Upper lobe of right lung (tissue), 1 donor: Measurements from ENCODE around the gene MYO7B. TPM values are rescaled to one million over a fixed set of nuclear protein-coding genes. Genes with fewer than 3 reads are reported as not detected.

Source experiments
- ATAC-seq: fragments of 200-7000 bp; cut with Tn5 transposase; one replicate; pipeline ENCODE4 v1.9.1; 2020; ENCODE audit warnings: mild to moderate bottlenecking, moderate library complexity
- DNase-seq: peaks from one replicate; pipeline ENCODE4 v3.0.0-alpha.2; 2020
- H3K27ac ChIP-seq: fragments of 200-600 bp; one replicate; pipeline ENCODE4 v1.8.0; 2022
- H3K27me3 ChIP-seq: fragments of 200-600 bp; one replicate; pipeline ENCODE4 v1.8.0; 2022; ENCODE audit warnings: mild to moderate bottlenecking
- H3K36me3 ChIP-seq: fragments of 200-600 bp; one replicate; pipeline ENCODE4 v1.8.0; 2022
- H3K4me1 ChIP-seq: fragments of 200-600 bp; one replicate; pipeline ENCODE4 v1.8.0; 2022
- H3K4me3 ChIP-seq: fragments of 200-600 bp; one replicate; pipeline ENCODE4 v1.8.0; 2022; ENCODE audit warnings: mild to moderate bottlenecking
- H3K9me3 ChIP-seq: fragments of 200-600 bp; one replicate; pipeline ENCODE4 v1.8.0; 2022
- intact Hi-C: fragments of 100-400 bp; cut with DNase I; formaldehyde crosslinking; loops from one replicate; pipeline ENCODE4 v1.11.0; 2022
- total RNA-seq: library from RNA; stranded (reverse); fragmentation: NEBNext Ultra II Directional; extraction: Animal tissue kit (Norgen Biotek cat#: 25700); gene quantifications from one replicate; pipeline ENCODE4 v1.2.1, GENCODE V29; 2021
- TF ChIP-seq, protein P1 (sequence below): fragments of 200-600 bp; IDR thresholded peaks from one replicate; pipeline ENCODE4 v1.8.0; 2022; ENCODE audit warnings: antibody characterized with exemption
- donor health status: DM: no; HTN: yes; CAD: no; lungs with severe emphysema.

Gene MYO7B
- total RNA-seq, 1 donor from 2014 or later = 2.2 TPM

DNA sequence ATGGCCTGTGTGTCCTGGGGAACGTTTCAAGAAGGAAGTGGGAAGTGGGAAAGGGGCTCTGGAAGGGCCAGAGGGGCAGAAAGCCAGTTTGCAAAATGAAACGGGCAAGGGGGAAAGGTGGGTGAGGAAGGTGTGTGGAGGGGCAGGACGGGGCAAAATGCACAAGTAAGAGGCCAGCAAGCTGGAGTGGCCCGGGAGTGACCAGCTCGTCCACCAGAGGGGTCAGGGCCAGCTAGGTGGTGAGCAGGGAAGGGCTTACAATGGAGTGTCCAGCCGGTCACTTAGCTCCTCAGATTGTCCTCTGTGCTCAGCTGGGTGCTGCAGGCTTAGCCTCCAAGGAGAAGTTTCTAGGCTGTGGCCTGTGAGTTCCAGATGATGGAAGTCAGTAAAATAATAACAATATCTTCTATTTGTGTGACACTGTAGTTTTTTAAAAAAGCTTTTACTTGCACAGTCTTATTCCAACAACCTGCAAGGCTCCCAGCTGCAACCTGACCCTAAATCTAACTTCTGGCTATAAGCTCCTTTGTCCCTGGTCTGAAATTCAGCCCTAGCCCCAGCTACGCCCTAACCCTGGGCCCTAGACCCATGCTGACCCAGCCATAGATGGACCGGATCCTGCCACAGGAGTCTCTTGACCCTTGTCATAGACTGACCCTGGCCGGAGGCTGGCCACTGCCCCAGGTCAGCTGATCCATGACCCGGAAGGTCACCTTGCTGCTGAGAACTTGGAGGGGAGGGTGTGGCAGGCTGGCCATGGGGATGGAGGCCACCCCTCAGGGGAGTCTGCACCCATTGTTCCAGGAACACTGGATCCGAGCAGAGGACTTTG is 29.2 kb downstream of the MYO7B start:
- no peaks in the 10 kb centered on the region for H3K27me3 ChIP-seq
- H3K27ac ChIP-seq = no peak overlapping the region
- intact Hi-C loops = no loop called here
- no peaks in the 10 kb centered on the region for H3K36me3 ChIP-seq
- TF ChIP-seq, protein P1, sequence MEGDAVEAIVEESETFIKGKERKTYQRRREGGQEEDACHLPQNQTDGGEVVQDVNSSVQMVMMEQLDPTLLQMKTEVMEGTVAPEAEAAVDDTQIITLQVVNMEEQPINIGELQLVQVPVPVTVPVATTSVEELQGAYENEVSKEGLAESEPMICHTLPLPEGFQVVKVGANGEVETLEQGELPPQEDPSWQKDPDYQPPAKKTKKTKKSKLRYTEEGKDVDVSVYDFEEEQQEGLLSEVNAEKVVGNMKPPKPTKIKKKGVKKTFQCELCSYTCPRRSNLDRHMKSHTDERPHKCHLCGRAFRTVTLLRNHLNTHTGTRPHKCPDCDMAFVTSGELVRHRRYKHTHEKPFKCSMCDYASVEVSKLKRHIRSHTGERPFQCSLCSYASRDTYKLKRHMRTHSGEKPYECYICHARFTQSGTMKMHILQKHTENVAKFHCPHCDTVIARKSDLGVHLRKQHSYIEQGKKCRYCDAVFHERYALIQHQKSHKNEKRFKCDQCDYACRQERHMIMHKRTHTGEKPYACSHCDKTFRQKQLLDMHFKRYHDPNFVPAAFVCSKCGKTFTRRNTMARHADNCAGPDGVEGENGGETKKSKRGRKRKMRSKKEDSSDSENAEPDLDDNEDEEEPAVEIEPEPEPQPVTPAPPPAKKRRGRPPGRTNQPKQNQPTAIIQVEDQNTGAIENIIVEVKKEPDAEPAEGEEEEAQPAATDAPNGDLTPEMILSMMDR = no peak
- peaks cover 3% of the 10 kb centered on the region for H3K4me1 ChIP-seq
- H3K4me3 ChIP-seq = no peak overlapping the region
- H3K9me3 ChIP-seq = no peaks in the 10 kb centered on the region
- ATAC-seq (no peak), DNase-seq (no peak)

DNA sequence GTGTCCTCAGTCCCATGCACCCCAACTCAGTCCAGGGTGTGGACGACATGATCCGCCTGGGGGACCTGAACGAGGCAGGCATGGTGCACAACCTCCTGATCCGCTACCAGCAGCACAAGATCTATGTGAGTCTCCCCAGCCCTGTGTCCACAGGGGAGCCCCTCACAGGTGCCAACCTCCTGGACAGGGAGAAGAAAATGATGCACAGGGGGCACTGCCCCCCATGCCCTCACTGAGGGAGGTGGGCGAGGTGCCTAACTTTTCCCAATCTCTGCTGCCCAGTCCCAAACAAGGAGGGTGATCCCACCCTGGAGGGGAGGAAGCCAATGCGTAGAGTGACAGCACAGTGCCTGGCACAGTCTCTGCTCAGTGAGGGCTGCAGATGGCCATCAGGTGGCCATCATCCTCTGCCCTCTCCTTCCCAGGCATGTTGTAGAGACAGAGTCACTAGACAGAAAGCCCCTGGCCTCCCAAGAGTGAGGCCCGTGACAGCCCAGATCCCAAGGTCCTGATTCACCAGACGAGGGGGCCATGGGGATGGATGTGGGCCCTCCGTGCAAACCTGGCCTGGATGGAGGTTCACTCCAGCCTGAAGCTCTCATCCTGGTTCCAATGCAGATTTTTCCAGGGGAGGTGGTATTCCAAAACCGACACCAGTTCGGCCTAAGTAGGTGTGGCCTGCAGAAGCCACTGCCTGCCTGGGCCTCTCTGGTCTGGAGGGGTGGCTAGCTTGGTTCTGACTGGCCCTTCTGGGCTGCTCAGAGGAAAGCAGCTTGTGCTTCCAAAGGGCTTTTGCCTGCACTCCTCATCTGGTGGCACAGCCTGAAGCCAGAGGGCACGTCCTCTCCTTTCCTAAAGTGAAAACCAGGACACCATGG is 30.0 kb downstream of the MYO7B start:
- Histone ChIP-seq H3K27ac (no peak overlapping the region), H3K9me3 (no peaks in the 10 kb centered on the region), H3K4me1 (peaks cover 6% of the 10 kb centered on the region), H3K36me3 (no peaks in the 10 kb centered on the region), H3K27me3 (no peaks in the 10 kb centered on the region), H3K4me3 (no peak overlapping the region)
- DNase-seq = no peak
- TF ChIP-seq, protein P1 = no peak
- ATAC-seq = no peak
- intact Hi-C loops = no loop called here

DNA sequence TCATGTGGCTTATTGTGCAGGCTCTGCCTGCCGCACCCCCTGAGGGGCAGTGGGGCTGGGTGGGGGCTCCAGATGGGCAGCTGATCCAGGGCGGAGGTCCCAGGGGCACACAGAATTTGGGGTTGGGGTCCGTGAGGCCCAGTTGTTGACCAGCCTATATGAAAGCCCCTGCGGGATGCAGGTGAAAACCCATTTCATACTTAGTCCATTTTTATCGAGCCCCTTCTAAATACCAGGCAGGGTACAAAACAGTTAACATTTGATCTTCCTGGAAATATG is 30.6 kb downstream of the MYO7B start:
- ATAC-seq (no peak), DNase-seq (no peak)
- Histone ChIP-seq H3K4me3 (no peak overlapping the region), H3K27ac (no peak overlapping the region), H3K9me3 (no peaks in the 10 kb centered on the region), H3K36me3 (no peaks in the 10 kb centered on the region), H3K4me1 (peaks cover 6% of the 10 kb centered on the region), H3K27me3 (no peaks in the 10 kb centered on the region)
- TF ChIP-seq, protein P1 = no peak
- intact Hi-C loops = no loop called here

DNA sequence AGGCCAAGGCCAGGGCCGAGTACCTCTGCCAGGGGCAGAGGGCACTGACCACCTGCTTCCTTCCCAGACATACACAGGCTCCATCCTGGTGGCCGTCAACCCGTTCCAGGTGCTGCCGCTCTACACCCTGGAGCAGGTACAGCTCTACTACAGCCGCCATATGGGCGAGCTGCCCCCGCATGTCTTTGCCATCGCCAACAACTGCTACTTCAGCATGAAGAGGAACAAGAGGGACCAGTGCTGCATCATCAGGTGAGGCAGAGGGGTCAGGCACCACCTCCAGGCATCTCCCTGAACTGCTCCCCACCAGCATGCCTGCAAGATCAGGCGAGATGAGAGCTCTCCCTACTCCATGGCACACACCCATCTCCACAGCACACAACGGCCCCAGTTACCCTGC is 31.1 kb downstream of the MYO7B start:
- peaks cover 6% of the 10 kb centered on the region for H3K4me1 ChIP-seq
- no peak overlapping the region for H3K27ac ChIP-seq
- H3K36me3 ChIP-seq = no peaks in the 10 kb centered on the region
- H3K4me3 ChIP-seq = no peak overlapping the region
- intact Hi-C loops = no loop called here
- ATAC-seq = no peak
- TF ChIP-seq, protein P1 = no peak
- H3K9me3 ChIP-seq = no peaks in the 10 kb centered on the region
- no peak for DNase-seq
- no peaks in the 10 kb centered on the region for H3K27me3 ChIP-seq

DNA sequence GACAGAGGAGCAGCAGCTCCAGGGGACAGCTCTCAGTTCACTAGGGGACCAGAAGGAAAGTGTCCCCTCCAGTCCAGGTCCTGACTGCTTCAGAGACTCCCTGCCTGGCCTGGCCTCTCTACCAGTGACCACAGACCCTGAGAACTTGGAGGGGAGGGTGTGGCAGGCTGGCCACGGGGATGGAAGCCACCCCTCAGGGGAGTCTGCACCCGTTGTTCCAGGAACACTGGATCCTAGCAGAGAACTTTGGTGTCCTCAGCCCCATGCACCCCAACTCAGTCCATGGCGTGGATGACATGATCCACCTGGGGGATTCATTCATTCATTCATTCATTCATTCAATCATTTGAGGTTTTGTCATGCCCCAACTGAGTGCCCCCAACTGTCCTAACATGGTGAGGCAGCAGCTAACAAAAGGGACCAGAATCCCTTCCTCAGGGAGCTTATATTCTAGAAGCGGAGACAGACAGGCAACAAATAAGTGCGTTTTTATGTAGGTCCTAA is 31.9 kb downstream of the MYO7B start:
- ATAC-seq = no peak
- DNase-seq = no peak
- TF ChIP-seq, protein P1 = no peak
- H3K27me3 ChIP-seq = no peaks in the 10 kb centered on the region
- intact Hi-C loops = no loop called here
- H3K4me1 ChIP-seq = peaks cover 6% of the 10 kb centered on the region
- H3K36me3 ChIP-seq = no peaks in the 10 kb centered on the region
- no peaks in the 10 kb centered on the region for H3K9me3 ChIP-seq
- no peak overlapping the region for H3K4me3 ChIP-seq
- no peak overlapping the region for H3K27ac ChIP-seq
